Uterus (tissue), 2 donors: ENCODE data around the gene KLK13.

Experiments
- CTCF ChIP-seq, 4 experiments: fragments of 200-600 bp in 2 of 4; fragments of 450-650 bp in 2 of 4; sonication (generic) in 2 of 4; IDR thresholded peaks; one replicate each; pipeline ENCODE4 v1.5.1; 2016 to 2019; ENCODE audit warnings: antibody characterized with exemption in 4 of 4, mild to moderate bottlenecking in 2 of 4, moderate library complexity in 1 of 4
- POLR2A ChIP-seq, 2 donors: fragments of 450-650 bp; IDR thresholded peaks; one replicate each; pipeline ENCODE4 v1.6.1; 2016; ENCODE audit warnings: antibody characterized with exemption in 2 of 2, mild to moderate bottlenecking in 1 of 2, moderate library complexity in 1 of 2

- no peak for TF ChIP-seq CTCF (IDR thresholded peaks at IDR 0.05)
- TF ChIP-seq POLR2A (IDR thresholded peaks at IDR 0.05): no peak
Measured at GRCh38 chr19:51064534-51065220, at the start of gene KLK13.
